Stimulated activated naive CD8-positive, alpha-beta T cell treated with anti-CD3 and anti-CD28 coated beads, Interleukin-15, Interleukin-2, amounts not matched to agents 100 ng/mL and 50 ng/mL, for 24 hours (primary cell): ENCODE measurements around the gene SFRP2.

Experiments
- H3K27ac Mint-ChIP-seq: one replicate; pipeline ENCODE4 v1.8.0; 2021; ENCODE audit warnings: mild to moderate bottlenecking, mixed read lengths
- H3K27me3 Mint-ChIP-seq: one replicate; pipeline ENCODE4 v1.8.0; 2021; ENCODE audit warnings: mixed read lengths
- H3K36me3 Mint-ChIP-seq: one replicate; pipeline ENCODE4 v1.8.0; 2021; ENCODE audit warnings: low read depth, mixed read lengths
- H3K4me1 Mint-ChIP-seq: one replicate; pipeline ENCODE4 v1.8.0; 2021; ENCODE audit warnings: low read depth, mixed read lengths
- H3K4me3 Mint-ChIP-seq: one replicate; pipeline ENCODE4 v1.8.0; 2021; ENCODE audit warnings: mild to moderate bottlenecking, mixed read lengths
- H3K9me3 Mint-ChIP-seq: one replicate; pipeline ENCODE4 v1.8.0; 2021; ENCODE audit warnings: mixed read lengths

The SFRP2 gene

GRCh38 chr4:153788413-153789276 is at the start of gene SFRP2:
TSS of gene SFRP2 (minus strand) at chr4:153789083. CDS start at chr4:153788835, 248 bp downstream.
- peaks cover 43% of the 10 kb centered on the region for H3K4me1 Mint-ChIP-seq
- no peaks in the 10 kb centered on the region for H3K9me3 Mint-ChIP-seq
- no peaks in the 10 kb centered on the region for H3K36me3 Mint-ChIP-seq
- H3K27me3 Mint-ChIP-seq, result peaks cover 86% of the 10 kb centered on the region
- H3K27ac Mint-ChIP-seq, result no peak within 1 kb of the TSS
- H3K4me3 Mint-ChIP-seq, result peak within 1 kb of the TSS; percentile 63

GRCh38 chr4:153838564-153838963 is 49.7 kb upstream of the SFRP2 start:
- H3K27me3 Mint-ChIP-seq, result peaks cover under 1% of the 10 kb centered on the region
- H3K4me1 Mint-ChIP-seq, result no peaks in the 10 kb centered on the region
- H3K9me3 Mint-ChIP-seq, result no peaks in the 10 kb centered on the region
- no peaks in the 10 kb centered on the region for H3K36me3 Mint-ChIP-seq
- no peak overlapping the region for H3K27ac Mint-ChIP-seq
- H3K4me3 Mint-ChIP-seq, result no peak overlapping the region

- Mint-ChIP-seq H3K4me1 (no peaks in the 10 kb centered on the region), H3K27me3 (peaks cover 18% of the 10 kb centered on the region), H3K27ac (no peak overlapping the region), H3K36me3 (no peaks in the 10 kb centered on the region), H3K9me3 (no peaks in the 10 kb centered on the region), H3K4me3 (no peak overlapping the region)
Observed at GRCh38 chr4:153834901-153835300, 46.0 kb upstream of the SFRP2 start.

GRCh38 chr4:153832720-153833287 is 43.9 kb upstream of the SFRP2 start:
- no peak overlapping the region for H3K27ac Mint-ChIP-seq
- H3K4me1 Mint-ChIP-seq, result no peaks in the 10 kb centered on the region
- H3K36me3 Mint-ChIP-seq, result no peaks in the 10 kb centered on the region
- H3K27me3 Mint-ChIP-seq, result peaks cover 26% of the 10 kb centered on the region
- H3K9me3 Mint-ChIP-seq, result no peaks in the 10 kb centered on the region
- H3K4me3 Mint-ChIP-seq, result no peak overlapping the region

GRCh38 chr4:153832054-153832453 is 43.2 kb upstream of the SFRP2 start:
- Mint-ChIP-seq H3K36me3 (no peaks in the 10 kb centered on the region), H3K27me3 (peaks cover 31% of the 10 kb centered on the region), H3K4me1 (no peaks in the 10 kb centered on the region), H3K4me3 (no peak overlapping the region), H3K27ac (no peak overlapping the region), H3K9me3 (no peaks in the 10 kb centered on the region)

- no peaks in the 10 kb centered on the region for H3K36me3 Mint-ChIP-seq
- no peak overlapping the region for H3K4me3 Mint-ChIP-seq
- no peaks in the 10 kb centered on the region for H3K4me1 Mint-ChIP-seq
- no peak overlapping the region for H3K27ac Mint-ChIP-seq
- H3K9me3 Mint-ChIP-seq, result no peaks in the 10 kb centered on the region
- peaks cover 34% of the 10 kb centered on the region for H3K27me3 Mint-ChIP-seq
Observed at GRCh38 chr4:153831245-153831644, 42.4 kb upstream of the SFRP2 start.

- H3K4me1 Mint-ChIP-seq, result no peaks in the 10 kb centered on the region
- H3K36me3 Mint-ChIP-seq, result no peaks in the 10 kb centered on the region
- H3K27me3 Mint-ChIP-seq, result peaks cover 33% of the 10 kb centered on the region
- H3K4me3 Mint-ChIP-seq, result no peak overlapping the region
- H3K27ac Mint-ChIP-seq, result no peak overlapping the region
- peaks cover under 1% of the 10 kb centered on the region for H3K9me3 Mint-ChIP-seq
Observed at GRCh38 chr4:153825691-153826090, 36.8 kb upstream of the SFRP2 start.

GRCh38 chr4:153825126-153825525 is 36.2 kb upstream of the SFRP2 start:
- no peak overlapping the region for H3K27ac Mint-ChIP-seq
- no peak overlapping the region for H3K4me3 Mint-ChIP-seq
- H3K9me3 Mint-ChIP-seq, result peaks cover 4% of the 10 kb centered on the region
- H3K27me3 Mint-ChIP-seq, result peaks cover 28% of the 10 kb centered on the region
- no peaks in the 10 kb centered on the region for H3K36me3 Mint-ChIP-seq
- H3K4me1 Mint-ChIP-seq, result no peaks in the 10 kb centered on the region

GRCh38 chr4:153824501-153824900 is 35.6 kb upstream of the SFRP2 start:
- Mint-ChIP-seq H3K4me3 (no peak overlapping the region), H3K27me3 (peaks cover 32% of the 10 kb centered on the region), H3K36me3 (no peaks in the 10 kb centered on the region), H3K27ac (no peak overlapping the region), H3K4me1 (no peaks in the 10 kb centered on the region), H3K9me3 (peaks cover 4% of the 10 kb centered on the region)

- Mint-ChIP-seq H3K27ac (no peak overlapping the region), H3K9me3 (peaks cover 9% of the 10 kb centered on the region), H3K36me3 (no peaks in the 10 kb centered on the region), H3K27me3 (peaks cover 31% of the 10 kb centered on the region), H3K4me3 (no peak overlapping the region), H3K4me1 (no peaks in the 10 kb centered on the region)
Observed at GRCh38 chr4:153823483-153823882, 34.6 kb upstream of the SFRP2 start.

- Mint-ChIP-seq H3K4me1 (no peaks in the 10 kb centered on the region), H3K27me3 (peaks cover 28% of the 10 kb centered on the region), H3K27ac (no peak overlapping the region), H3K9me3 (peaks cover 9% of the 10 kb centered on the region), H3K4me3 (no peak overlapping the region), H3K36me3 (no peaks in the 10 kb centered on the region)
Observed at GRCh38 chr4:153822316-153822715, 33.4 kb upstream of the SFRP2 start.

- no peak overlapping the region for H3K27ac Mint-ChIP-seq
- H3K36me3 Mint-ChIP-seq, result no peaks in the 10 kb centered on the region
- H3K9me3 Mint-ChIP-seq, result peaks cover 9% of the 10 kb centered on the region
- H3K4me3 Mint-ChIP-seq, result no peak overlapping the region
- H3K27me3 Mint-ChIP-seq, result peaks cover 38% of the 10 kb centered on the region
- no peaks in the 10 kb centered on the region for H3K4me1 Mint-ChIP-seq
Observed at GRCh38 chr4:153817466-153817865, 28.6 kb upstream of the SFRP2 start.

GRCh38 chr4:153816542-153816941 is 27.7 kb upstream of the SFRP2 start:
- peaks cover 38% of the 10 kb centered on the region for H3K27me3 Mint-ChIP-seq
- H3K27ac Mint-ChIP-seq, result no peak overlapping the region
- H3K4me1 Mint-ChIP-seq, result peaks cover under 1% of the 10 kb centered on the region
- no peak overlapping the region for H3K4me3 Mint-ChIP-seq
- peaks cover 9% of the 10 kb centered on the region for H3K9me3 Mint-ChIP-seq
- H3K36me3 Mint-ChIP-seq, result no peaks in the 10 kb centered on the region

GRCh38 chr4:153814789-153815188 is 25.9 kb upstream of the SFRP2 start:
- peaks cover 35% of the 10 kb centered on the region for H3K27me3 Mint-ChIP-seq
- peaks cover 11% of the 10 kb centered on the region for H3K4me1 Mint-ChIP-seq

GRCh38 chr4:153809916-153810810 is 21.3 kb upstream of the SFRP2 start:
- Mint-ChIP-seq H3K27ac (peak overlapping the region; percentile 45), H3K36me3 (no peaks in the 10 kb centered on the region), H3K9me3 (no peaks in the 10 kb centered on the region), H3K4me1 (peaks cover 41% of the 10 kb centered on the region), H3K4me3 (peak overlapping the region; percentile 3), H3K27me3 (peaks cover 14% of the 10 kb centered on the region)

More at GRCh38 chr4:153814789-153815188, 25.9 kb upstream of the SFRP2 start:
- Mint-ChIP-seq H3K27ac (no peak overlapping the region), H3K9me3 (peaks cover 5% of the 10 kb centered on the region), H3K4me3 (no peak overlapping the region), H3K36me3 (no peaks in the 10 kb centered on the region)
